Activated naive CD8-positive, alpha-beta T cell treated with anti-CD3 and anti-CD28 coated beads, Interleukin-2, amount 50 U/mL, for 16 hours (primary cell): ENCODE data around the gene USP37.

Experiments used
- DNase-seq: peaks from one replicate; pipeline ENCODE4 v3.0.0-alpha.2; 2020; ENCODE audit warnings: low read depth, low spot score

USP37 gene

GRCh38 chr2:218429911-218430692, 138.0 kb downstream of the USP37 start:
- no peak for DNase-seq

DNA sequence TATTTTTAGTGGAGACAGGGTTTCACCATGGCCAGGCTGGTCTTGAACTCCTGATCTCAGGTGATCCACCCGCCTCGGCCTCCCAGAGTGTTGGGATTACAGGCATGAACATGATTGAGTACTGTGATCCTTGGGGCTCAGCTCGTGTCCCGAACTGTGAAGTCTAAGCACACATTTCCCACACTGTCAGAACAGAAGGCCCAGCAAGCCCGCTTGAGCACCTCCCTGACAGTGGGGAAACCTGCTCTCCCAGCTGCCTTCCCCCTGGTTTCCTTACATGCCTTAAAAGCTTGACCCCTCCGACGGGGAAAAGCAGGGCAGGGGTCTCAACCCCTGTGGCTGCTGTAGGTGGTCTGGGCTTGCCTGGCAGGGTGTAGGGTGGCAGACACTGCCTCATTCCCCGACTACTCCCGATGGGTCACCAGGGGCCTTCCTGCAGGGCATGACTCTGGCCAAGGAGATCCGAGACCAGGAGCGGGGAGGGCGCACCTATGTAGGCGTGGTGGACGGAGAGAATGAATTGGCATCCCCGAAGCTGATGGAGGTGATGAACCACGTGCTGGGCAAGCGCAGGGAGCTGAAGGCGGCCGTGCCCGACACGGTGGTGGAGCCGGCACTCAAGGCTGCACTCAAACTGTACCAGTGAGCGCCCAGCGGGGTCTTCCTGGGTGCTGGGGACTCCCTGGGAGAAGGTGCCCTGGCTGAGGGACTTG, 139.1 kb downstream of the USP37 start:
- DNase-seq: no peak

DNA sequence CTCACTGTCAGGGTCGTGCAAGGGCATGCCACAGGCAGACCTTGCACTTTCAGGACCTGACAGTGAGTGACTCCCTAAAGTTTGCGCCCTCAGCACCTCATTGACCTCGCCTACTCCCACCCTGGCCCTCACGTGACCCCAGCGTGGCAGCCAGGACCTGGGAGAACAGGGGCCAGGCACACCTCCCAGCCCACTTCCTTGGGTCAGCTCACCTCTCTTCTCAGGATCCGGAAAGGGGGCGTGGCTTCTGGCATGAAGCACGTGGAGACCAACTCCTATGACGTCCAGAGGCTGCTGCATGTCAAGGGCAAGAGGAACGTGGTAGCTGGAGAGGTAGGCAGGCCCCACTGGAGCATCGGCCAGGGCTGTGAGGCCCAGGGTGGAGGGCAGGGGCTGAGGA, 140.4 kb downstream of the USP37 start:
- DNase-seq: no peak

- no peak for DNase-seq
Measured at GRCh38 chr2:218425531-218425930, 142.6 kb downstream of the USP37 start.

- DNase-seq: no peak
Measured at GRCh38 chr2:218423584-218423983, 144.6 kb downstream of the USP37 start.

DNA sequence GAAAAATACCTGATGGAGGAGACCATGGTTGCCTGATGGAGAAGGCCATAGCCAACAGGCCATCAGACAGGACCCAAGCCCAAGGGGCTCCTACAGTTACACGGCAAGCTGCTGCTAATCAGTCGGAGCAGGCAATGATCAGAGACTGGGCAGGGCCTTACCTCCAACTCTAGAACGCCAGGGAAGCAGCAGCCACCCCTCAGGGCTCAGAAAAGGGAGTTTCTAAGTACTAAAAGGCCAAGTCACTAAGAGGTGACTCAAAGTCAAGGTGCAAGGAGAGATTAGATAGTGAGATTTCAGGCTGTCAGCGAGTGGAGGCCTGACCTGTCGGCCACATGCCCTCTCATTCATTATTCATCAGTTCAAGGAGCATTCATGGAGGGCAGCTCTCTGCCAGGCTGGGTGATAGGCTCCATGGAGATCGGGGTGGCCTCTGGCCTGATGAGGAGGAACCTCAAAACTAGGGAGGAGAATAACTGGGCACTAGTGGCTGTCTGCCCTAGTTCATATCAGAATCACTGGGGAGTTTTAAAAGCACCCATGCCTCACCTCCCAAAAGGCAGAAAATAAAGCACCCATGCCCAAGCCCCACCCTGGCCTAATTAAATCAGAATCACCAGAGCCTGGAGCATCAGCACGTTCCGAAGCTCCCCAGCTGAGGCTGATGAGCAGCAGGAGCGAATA, 145.6 kb downstream of the USP37 start:
- DNase-seq: no peak

DNA sequence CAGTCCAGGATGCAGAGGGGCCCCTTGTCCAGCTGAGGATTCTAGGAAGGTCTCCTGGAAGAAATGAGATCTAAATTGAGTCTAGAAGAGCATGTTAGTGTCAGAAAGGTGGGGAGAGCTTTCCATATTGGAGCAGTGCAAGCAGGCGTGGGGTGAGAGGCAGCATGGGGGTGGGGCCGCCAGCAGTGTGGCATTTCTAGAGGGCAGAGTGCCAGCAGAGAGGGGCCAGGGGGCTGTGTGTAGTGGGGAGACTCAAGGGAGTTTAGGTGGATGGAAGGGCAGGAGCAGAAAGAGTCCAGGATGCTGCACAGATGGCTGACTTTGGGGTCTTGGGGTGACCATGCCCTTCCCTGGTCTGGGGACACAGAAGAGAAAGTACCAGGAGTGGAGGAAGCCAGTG, 147.1 kb downstream of the USP37 start:
- no peak for DNase-seq

DNA sequence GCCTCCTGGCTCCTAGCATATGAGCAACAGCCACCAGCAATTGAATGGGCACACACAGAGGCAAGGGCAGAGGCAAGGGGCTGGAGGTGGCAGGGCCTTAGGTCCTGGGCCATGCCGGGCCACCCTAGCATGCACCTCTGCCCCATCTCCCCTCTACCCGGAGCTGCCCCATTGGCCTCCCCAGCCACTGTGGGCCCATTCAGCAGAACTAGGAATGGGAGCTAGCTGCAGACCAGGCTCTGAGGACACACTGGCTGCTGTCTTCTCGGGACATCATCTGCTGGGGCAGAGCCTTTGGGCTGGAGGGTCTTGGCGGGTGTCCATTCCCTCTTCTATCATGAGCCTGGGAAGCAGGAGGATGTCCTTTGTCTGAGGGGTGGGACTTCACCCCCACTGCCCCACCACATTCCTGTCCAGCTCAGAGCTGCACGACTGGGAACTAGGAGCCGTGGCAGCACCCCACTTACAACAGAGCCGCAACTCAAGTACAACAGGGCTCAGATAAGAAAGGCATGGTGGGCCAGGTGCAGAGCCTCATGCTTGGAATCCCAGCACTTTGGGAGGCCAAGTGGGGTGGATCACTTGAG, 148.4 kb downstream of the USP37 start:
- no peak for DNase-seq

GRCh38 chr2:218418717-218419458, 149.3 kb downstream of the USP37 start, which contains the start of gene VIL1:
Gene VIL1, plus strand, starts transcription at chr2:218419123. Its CDS starts 4,656 bp downstream, at chr2:218423779.
- no peak for DNase-seq

GRCh38 chr2:218418321-218418716, 149.8 kb downstream of the USP37 start:
- DNase-seq: no peak

DNA sequence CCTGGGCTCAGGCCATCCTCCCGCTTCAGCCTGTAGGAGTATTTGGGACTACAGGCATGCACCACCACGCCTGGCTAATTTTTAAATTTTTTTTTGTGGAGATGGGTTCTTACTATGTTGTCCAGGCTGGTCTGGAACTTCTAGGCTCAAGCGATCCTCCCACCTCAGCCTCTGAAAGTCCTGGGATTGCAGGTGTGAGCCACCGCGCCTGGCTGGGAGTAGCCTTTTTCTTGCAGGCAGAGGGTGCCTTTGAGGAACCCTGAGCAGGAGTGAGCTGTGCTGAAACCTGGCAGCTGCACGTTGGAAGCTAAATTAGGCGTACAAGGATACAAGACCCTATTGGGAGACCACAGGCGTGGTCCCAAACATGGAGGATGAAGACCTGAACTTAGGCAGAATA, 160.4 kb downstream of the USP37 start:
- DNase-seq: no peak

DNA sequence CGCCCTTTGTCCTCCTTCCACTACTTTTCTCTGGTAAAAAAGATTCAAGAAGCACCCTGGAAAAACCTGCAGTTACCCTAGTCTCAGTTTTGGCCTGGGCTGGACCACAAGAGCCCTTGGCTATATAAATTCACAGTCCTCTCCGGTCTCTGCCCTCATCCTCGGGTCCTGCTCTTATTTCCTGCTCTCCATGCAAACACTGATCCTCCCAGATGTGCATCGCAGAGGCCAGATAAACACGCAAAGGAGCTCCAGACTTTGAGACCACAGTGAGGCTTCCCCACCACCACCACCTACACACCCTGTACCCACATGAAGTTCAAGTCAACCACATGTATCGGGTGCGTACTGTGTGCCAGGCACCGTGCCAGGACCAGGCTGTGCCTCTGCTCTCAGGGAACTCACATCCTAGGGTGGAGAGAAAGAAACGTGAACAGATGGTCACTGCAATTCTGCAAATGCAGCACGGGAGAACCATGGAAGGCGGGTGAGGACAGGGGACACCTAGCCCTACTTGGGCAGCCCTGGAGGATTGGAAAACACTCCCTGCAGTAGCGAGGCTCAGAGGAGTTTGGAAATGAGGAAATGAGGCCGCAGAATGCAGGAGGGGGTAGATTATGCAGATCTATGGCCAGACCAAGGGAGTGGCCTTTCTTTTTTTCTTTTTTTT, 161.1 kb downstream of the USP37 start:
- no peak for DNase-seq

GRCh38 chr2:218406209-218406948, 161.8 kb downstream of the USP37 start:
- DNase-seq: peak; percentile 68

GRCh38 chr2:218405746-218406208, 162.4 kb downstream of the USP37 start:
- DNase-seq: no peak

- DNase-seq: no peak
Measured at GRCh38 chr2:218405086-218405745, 162.9 kb downstream of the USP37 start.

DNA sequence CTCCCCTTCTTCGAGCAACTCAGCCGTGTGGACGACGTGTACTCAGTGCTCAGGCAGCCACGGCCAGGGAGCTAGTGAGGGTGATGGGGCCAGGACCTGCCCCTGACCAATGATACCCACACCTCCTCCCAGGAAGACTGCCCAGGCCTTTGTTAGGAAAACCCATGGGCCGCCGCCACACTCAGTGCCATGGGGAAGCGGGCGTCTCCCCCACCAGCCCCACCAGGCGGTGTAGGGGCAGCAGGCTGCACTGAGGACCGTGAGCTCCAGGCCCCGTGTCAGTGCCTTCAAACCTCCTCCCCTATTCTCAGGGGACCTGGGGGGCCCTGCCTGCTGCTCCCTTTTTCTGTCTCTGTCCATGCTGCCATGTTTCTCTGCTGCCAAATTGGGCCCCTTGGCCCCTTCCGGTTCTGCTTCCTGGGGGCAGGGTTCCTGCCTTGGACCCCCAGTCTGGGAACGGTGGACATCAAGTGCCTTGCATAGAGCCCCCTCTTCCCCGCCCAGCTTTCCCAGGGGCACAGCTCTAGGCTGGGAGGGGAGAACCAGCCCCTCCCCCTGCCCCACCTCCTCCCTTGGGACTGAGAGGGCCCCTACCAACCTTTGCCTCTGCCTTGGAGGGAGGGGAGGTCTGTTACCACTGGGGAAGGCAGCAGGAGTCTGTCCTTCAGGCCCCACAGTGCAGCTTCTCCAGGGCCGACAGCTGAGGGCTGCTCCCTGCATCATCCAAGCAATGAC, 163.6 kb downstream of the USP37 start:
- no peak for DNase-seq

DNA sequence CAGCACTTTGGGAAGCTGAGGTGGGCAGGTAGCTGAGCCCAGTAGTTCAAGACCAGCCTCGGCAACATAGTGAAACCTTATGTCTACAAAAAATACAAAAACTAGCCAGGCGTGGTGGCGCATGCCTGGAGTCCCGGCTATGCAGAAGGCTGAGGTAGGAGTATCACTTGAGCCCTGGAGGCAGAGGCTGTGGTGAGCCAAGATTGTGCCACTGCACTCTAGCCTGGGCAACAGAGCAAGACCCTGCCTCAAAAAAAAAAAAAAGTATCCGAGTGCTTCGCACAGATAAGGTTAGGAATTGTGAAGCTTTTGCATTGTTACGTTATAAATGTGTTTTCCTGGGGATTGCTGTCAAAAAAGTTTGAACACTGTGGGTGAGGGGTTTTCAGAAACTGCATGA, 164.3 kb downstream of the USP37 start:
- DNase-seq: no peak

DNA sequence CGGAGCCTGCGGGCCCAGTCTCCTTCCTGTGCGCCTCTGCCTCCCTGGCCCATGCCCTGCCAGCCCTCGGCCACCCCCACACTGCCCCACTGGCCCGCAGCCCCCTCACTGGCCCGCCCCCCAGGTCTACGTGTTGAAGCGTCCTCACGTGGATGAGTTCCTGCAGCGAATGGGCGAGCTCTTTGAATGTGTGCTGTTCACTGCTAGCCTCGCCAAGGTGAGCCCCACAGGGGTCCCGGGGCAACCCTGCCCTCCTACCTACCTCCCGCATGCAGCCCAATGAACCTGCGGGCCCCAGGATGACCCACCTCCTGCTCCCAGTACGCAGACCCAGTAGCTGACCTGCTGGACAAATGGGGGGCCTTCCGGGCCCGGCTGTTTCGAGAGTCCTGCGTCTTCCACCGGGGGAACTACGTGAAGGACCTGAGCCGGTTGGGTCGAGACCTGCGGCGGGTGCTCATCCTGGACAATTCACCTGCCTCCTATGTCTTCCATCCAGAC, 165.2 kb downstream of the USP37 start:
- no peak for DNase-seq

- no peak for DNase-seq
Measured at GRCh38 chr2:218402491-218402901, 165.7 kb downstream of the USP37 start.
